GM18951 (cell line): ENCODE measurements around the gene ACADSB.

ENCODE experiments used
- POLR2A ChIP-seq: IDR thresholded peaks from 4 replicates; pipeline ENCODE4 v1.6.1; 2011; ENCODE audit warnings: mild to moderate bottlenecking; ENCODE audit not compliant: insufficient read length, insufficient read depth; ENCODE audit errors: extremely low read depth
- in situ Hi-C: fragments of 300-500 bp; cut with MboI; formaldehyde crosslinking; loops from one replicate; pipeline ENCODE4 v1.12.0; 2022; ENCODE audit warnings: low sequenced_read_pairs, mixed read lengths, inconsistent platforms; ENCODE audit not compliant: unreplicated experiment

The ACADSB gene

GRCh38 chr10:123035467-123036086, 26.8 kb downstream of the ACADSB start:
- no peak for TF ChIP-seq POLR2A
- in situ Hi-C loops = loop anchor here (10.0 kb wide), 1 partner anchor 529 kb away; no protein-coding TSS in a partner anchor

GRCh38 chr10:123038782-123039631, 30.2 kb downstream of the ACADSB start:
- in situ Hi-C loops = loop anchor here (10.0 kb wide), 1 partner anchor 526 kb away; no protein-coding TSS in a partner anchor
- TF ChIP-seq POLR2A = no peak

GRCh38 chr10:123039632-123039930, 30.8 kb downstream of the ACADSB start:
- in situ Hi-C loops = loop anchor here (10.0 kb wide), 1 partner anchor 525 kb away; no protein-coding TSS in a partner anchor

GRCh38 chr10:123042708-123043408, 34.1 kb downstream of the ACADSB start:
- in situ Hi-C loops = no loop called here

More at GRCh38 chr10:123039632-123039930, 30.8 kb downstream of the ACADSB start:
- TF ChIP-seq POLR2A = no peak

GRCh38 chr10:123043409-123043925, 34.7 kb downstream of the ACADSB start:
- in situ Hi-C loops = no loop called here

More at GRCh38 chr10:123042708-123043408, 34.1 kb downstream of the ACADSB start:
- TF ChIP-seq POLR2A = no peak

GRCh38 chr10:123044391-123044790, 35.6 kb downstream of the ACADSB start:
- in situ Hi-C loops = no loop called here
- TF ChIP-seq POLR2A = no peak

More at GRCh38 chr10:123043409-123043925, 34.7 kb downstream of the ACADSB start:
- TF ChIP-seq POLR2A = no peak

DNA sequence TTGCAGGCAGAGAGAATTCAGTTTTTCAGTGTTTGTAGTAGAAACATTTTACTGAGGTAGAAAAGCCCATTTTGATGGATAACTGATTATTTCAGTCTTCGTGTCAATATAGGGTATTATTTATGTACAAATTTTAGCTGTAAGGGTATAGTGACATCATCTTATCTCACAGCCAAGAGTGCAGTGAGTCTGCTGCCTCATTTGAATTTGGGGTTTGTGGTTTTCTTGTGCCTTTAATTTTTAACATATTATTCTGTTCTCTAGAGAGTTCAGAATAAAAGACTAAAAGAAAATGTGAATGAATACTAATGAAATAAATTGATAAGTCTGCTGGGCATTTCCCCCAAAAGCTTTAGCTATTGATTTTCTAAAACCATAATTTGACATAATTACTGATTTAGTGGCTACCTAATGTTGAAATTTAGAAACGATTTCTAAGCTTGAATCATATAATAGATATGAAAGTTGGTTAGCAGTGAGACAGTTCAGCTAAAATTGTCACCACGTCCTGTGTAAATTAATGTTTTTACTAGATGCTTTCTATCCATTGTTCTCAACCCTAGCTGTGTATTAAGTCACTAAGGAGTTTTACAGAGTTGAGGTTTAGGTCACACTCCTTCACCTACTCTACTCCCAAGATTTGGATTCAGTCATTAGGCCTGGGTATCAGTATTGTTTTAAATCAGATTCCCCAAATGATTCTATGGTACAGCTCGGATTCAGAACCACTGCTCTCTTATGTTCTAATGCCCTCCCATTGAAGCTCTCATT, 37.3 kb downstream of the ACADSB start:
- in situ Hi-C loops = no loop called here

GRCh38 chr10:123057968-123058367, 49.2 kb downstream of the ACADSB start:
- in situ Hi-C loops = no loop called here
- no peak for TF ChIP-seq POLR2A

More for the DNA sequence above, 37.3 kb downstream of the ACADSB start:
- no peak for TF ChIP-seq POLR2A

- no peak for TF ChIP-seq POLR2A
- in situ Hi-C loops = no loop called here
These were observed 53.1 kb downstream of the ACADSB start for GRCh38 chr10:123061865-123062264.

DNA sequence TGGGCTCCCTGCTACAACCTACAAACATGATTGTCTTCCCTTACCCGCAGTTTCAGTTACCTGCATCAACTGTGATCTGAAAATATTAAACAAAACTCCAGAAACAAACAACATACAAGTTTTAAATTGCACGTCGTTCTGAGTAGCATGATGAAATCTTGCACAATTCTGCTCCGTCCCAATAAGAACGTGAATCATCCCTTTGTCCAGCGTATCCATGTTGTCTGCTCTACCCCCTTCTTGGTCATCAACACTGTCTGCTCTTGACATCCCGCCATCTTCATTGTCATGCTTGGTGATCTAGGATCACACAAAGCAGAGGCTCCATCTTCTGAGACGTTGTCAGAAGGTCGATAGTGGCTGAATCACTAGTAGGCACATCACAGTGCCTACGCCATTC, 53.9 kb downstream of the ACADSB start:
- no peak for TF ChIP-seq POLR2A

DNA sequence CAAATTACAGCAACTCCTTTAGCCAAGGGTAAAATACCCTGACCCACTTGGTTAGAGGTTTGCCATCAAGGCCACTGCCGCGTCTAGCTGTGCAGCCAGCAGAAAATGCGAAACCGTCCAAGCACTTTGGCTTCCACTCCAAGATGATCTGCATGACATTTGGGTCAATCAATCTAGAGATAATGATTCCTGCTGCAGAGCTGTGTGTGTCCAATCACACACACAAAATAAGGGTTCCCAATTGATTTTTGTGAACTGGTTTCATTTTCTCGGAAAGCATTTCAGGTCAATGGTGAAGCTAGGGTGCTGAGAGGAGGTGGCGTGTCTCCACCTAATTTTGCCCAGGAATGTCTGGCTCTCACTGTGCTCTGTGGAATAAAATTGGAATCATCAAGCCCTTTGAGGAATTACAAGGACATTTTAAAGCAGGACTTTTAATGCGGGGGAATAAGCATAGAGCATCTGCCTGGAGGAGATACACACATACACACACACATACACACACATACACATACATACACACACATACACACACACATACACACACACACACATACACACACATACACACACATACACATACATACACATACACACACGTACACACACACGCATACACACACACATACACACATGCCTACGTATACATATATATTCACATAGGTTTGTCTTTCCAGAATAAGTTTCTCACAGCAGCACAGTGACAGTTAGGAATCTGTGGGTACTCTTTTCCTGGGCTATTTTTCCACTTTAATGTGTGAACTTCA, 59.5 kb downstream of the ACADSB start:
- TF ChIP-seq POLR2A = no peak
- in situ Hi-C loops = no loop called here

More for the DNA sequence above, 53.9 kb downstream of the ACADSB start:
- in situ Hi-C loops = no loop called here
